Urinary bladder (tissue), 4 donors: ENCODE measurements around the gene ENSA. TPM values are rescaled to one million over a fixed set of nuclear protein-coding genes. Genes with fewer than 3 reads are reported as not detected.
"Not testable (repeated sequence)": the region's sequence is repeated elsewhere in the genome, so short reads cannot be mapped to it uniquely, and the experiment has no call there.

ENCODE experiments used
- DNase-seq: peaks from one replicate; pipeline ENCODE4 v3.0.0-alpha.2; 2015; ENCODE audit errors: extremely low spot score
- H3K27ac ChIP-seq: one replicate; pipeline ENCODE4 v1.5.1; 2013; ENCODE audit warnings: low read depth, mild to moderate bottlenecking, moderate library complexity
- H3K36me3 ChIP-seq: one replicate; pipeline ENCODE4 v1.6.1; 2013; ENCODE audit warnings: mild to moderate bottlenecking, moderate library complexity; ENCODE audit not compliant: insufficient read depth
- H3K4me1 ChIP-seq: one replicate; pipeline ENCODE4 v1.6.1; 2013; ENCODE audit warnings: mild to moderate bottlenecking, moderate library complexity; ENCODE audit not compliant: insufficient read depth
- H3K4me3 ChIP-seq: one replicate; pipeline ENCODE4 v1.5.1; 2013; ENCODE audit warnings: low read depth, low read length
- WGBS: extraction: QIAGEN DNeasy Blood & Tissue Kit; methylation state at CpG from one replicate; pipeline ENCODE4 v1.1.7; 2013; 5-methylcytosine and 5-hydroxymethylcytosine counted together
- polyA plus RNA-seq: library from polyadenylated mRNA; stranded (reverse); fragments of 200-250 nt; gene quantifications from one replicate; pipeline ENCODE4 v1.2.3, GENCODE V29; 2013
- total RNA-seq: library from RNA; depleted of rRNA; stranded (reverse); fragments of >200 nt; gene quantifications from one replicate; pipeline ENCODE4 v1.2.3, GENCODE V29; 2014
- donor health status: healthy with polysubstance abuse.
- donor health status: healthy.

Gene ENSA
- total and polyA plus RNA-seq, 2 donors: 107 to 152 TPM

- not testable (repeated sequence) for H3K27ac ChIP-seq, H3K4me3 ChIP-seq, H3K4me1 ChIP-seq, DNase-seq, H3K36me3 ChIP-seq
- 63% methylated on average over 15 of the region's 17 CpGs for WGBS
Measured at GRCh38 chr1:150634839-150635622, 5.6 kb upstream of the ENSA start.

DNA sequence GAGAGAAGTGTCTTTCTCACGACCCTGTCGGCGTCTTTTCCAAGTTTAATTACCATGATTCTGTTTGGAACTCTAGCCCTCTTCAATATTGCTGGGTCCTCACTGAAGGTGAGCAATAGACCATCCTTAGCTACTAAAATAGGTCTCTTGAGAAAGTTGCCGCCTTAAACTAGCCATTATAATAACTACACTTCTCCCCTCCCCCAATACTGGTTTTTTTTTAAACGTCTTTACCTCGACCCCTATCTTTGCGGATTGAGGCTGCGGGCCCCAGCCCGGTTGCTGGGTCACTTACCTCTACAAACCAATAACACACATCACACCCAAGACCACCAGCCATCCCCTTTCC, 672 bp downstream of the ENSA start:
- 2% methylated on average over 9 of the region's 9 CpGs for WGBS
- Histone ChIP-seq H3K4me1 (peaks cover 3% of the 10 kb centered on the region), H3K4me3 (peak overlapping the region; percentile 62), H3K36me3 (peaks cover 4% of the 10 kb centered on the region), H3K27ac (peak overlapping the region; percentile 58)
- no peak for DNase-seq

DNA sequence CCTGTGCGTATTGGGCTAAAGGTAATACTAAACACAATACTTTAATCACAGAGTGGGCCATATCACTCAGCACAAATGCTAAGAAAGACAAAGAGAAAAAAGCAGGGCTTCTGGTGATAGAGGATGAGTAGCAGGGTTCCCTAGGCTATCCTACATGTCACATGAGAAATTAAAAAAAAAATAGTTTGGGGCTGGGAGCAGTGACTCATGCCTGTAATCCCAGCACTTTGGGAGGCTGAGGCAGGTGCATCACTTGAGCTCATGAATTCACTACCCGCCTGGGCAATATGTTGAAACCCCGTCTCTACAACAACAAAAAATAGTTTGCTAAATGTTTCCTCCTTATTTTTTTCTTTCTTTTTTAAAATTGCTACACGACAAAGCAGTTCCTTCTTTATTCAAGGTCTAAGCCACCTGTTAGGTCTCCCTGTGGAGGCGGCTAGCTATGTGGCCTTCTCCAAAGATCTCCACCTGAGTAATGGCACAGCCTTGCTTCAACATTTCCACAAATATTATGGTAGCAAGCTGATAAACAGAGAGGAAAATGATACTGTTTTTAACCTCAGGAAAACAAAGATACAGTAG, 1.5 kb downstream of the ENSA start:
- WGBS: 87% methylated on average over 5 of the region's 5 CpGs
- DNase-seq: no peak
- Histone ChIP-seq H3K4me3 (no peak overlapping the region), H3K27ac (no peak overlapping the region), H3K36me3 (peaks cover 4% of the 10 kb centered on the region), H3K4me1 (peaks cover 3% of the 10 kb centered on the region)

- H3K4me3 ChIP-seq: no peak overlapping the region
- no peak for DNase-seq
- whole genome bisulfite sequencing: 92% methylated on average over 2 of the region's 2 CpGs
- peaks cover 3% of the 10 kb centered on the region for H3K4me1 ChIP-seq
- H3K36me3 ChIP-seq: peaks cover 6% of the 10 kb centered on the region
- H3K27ac ChIP-seq: no peak overlapping the region
Measured at GRCh38 chr1:150626150-150626549, 3.3 kb downstream of the ENSA start.

GRCh38 chr1:150624546-150624945, 4.9 kb downstream of the ENSA start:
- H3K27ac ChIP-seq, DNase-seq, H3K4me1 ChIP-seq, H3K4me3 ChIP-seq, H3K36me3 ChIP-seq: not testable (repeated sequence)
- WGBS: 73% methylated on average over 1 of the region's 1 CpG

GRCh38 chr1:150624134-150624533, 5.3 kb downstream of the ENSA start:
- DNase-seq, H3K36me3 ChIP-seq, H3K4me3 ChIP-seq, H3K27ac ChIP-seq, H3K4me1 ChIP-seq: not testable (repeated sequence)
- 100% methylated on average over 1 of the region's 1 CpG for WGBS

DNA sequence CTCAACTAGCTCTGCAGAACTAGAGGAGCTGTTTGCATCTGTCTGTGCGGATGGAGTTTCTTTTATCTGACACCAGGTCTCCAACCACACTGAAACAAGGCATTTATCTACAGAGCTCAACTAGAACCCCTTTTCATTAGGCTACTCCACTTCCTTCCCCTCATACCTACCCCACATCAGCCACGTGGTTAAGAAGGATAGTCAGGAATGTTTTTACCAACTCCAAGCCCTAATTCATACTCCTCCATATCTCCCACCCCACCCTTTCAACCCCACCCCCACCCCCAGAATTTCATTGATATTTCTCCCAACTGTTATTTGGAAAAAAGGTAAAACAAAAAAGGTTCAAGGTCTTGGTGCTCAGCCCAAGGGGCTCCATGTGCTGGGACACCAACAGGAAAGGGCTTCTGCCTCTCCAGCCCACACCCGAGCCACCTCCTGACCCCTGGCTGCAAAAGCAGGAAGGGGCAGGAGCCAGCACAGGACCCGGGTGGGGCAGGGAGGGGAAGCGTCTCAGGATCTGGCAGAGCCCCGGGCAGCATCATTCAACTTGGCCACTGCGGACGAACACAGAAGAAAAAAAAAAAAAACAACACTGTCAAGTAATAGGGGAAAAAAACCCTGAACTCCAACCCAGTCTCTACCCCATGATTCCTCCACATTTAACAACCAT, 7.0 kb downstream of the ENSA start:
- peaks cover 6% of the 10 kb centered on the region for H3K36me3 ChIP-seq
- no peak overlapping the region for H3K27ac ChIP-seq
- no peaks in the 10 kb centered on the region for H3K4me1 ChIP-seq
- H3K4me3 ChIP-seq: no peak overlapping the region
- WGBS: 41% methylated on average over 8 of the region's 8 CpGs
- no peak for DNase-seq

DNA sequence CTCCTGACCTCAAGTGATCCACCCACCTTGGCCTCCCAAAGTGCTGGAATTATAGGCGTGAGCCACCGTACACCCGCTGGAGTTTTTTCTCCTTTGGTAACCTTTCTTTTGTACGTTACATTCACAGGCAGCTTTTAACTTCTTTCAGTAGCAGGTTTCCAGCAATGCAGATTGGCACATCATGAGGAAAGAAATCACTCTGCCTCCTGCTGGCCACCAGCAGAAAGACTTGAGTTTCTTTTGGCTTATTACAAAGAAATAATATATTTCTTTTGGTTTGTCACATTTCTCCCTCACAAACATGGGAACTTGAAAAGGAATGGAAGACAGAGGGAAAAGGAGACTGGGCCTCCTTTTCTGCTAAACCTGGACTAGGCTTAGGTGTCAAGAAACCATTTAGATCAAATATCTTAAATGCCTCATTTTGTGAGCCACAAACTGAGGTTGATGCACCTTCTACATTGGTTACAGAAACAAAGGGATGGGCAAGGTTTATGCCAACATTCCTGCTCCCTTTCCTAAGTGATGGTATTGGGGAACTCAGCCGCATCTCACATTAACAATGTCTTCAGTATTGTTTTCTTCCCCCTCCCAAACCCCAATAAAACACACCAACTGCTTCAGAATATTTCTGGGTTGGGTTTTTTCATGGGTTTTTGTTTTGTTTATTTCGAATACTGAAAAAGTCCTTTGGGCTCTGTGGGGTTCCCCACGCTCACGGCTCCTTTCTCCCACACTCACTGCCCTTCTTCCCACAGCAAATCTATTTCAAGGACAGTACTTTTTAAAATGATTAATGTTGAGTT, 7.7 kb downstream of the ENSA start:
- WGBS: 68% methylated on average over 8 of the region's 8 CpGs
- no peaks in the 10 kb centered on the region for H3K4me1 ChIP-seq
- H3K4me3 ChIP-seq: no peak overlapping the region
- H3K27ac ChIP-seq: peak overlapping the region; percentile 23
- H3K36me3 ChIP-seq: peaks cover 3% of the 10 kb centered on the region
- DNase-seq: no peak

DNA sequence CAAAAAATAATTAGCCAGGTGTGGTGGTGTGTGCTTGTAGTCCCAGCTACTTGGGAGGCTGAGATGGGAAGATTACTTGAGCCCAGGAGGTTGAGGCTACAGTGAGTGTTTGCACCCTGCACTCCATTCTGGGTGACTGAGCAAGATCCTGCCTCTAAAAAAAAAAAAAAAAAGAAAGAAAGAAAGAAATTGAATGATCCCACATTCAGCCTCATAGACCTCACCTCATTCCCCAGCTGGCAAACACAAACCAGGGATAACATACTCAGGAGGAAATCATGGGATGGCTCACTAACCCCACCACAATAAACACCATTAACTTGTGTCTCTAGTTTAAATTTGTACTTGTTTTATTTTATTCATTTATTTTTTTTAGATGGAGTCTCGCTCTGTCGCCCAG, 8.5 kb downstream of the ENSA start:
- Histone ChIP-seq H3K4me3 (no peak overlapping the region), H3K36me3 (peaks cover 3% of the 10 kb centered on the region), H3K4me1 (no peaks in the 10 kb centered on the region), H3K27ac (peak overlapping the region; percentile 50)
- WGBS: 96% methylated on average over 2 of the region's 2 CpGs
- no peak for DNase-seq

- WGBS: 13% methylated on average over 4 of the region's 4 CpGs
- peaks cover 3% of the 10 kb centered on the region for H3K36me3 ChIP-seq
- no peak for DNase-seq
Measured at GRCh38 chr1:150619576-150620509, 9.6 kb downstream of the ENSA start.

DNA sequence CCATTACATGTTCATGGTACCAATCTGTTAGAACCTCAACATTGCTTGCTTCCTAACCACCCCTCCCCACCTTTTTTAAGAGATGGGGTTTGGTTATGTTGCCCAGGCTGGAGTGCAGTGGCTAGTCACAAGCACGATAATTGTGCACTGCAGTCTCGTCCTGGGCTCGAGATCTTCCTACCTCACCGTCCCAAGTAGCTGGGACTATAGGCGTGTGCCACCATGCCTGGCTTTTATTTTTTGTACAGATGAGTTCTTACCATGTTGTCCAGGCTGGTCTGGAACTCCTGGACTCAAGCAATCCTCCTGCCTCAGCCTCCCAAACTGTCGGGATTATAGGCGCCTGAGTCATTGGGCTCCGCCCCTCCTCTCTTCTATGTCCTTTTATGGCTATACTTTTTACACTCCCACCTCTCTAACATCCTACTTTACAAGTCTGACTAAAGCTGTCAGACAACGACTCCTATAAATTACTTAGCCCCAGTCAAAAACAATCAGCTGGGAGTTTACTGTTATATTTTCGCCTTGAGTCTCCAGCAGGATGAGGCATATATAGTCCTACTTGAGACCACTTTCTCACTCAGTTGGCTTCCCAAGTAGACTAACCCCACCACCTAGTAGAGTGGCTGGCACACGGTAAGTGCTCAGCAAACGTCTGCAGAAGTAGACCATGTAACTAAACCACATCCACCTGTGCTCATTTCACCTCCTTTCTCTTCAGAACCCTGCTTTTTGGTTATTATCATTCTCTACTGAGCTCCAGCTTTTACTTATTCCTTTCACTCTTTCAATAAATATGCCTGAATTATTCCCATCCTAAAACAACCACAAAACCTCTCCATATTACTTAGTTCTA, 13.8 kb downstream of the ENSA start:
- Histone ChIP-seq H3K4me3 (no peak overlapping the region), H3K27ac (no peak overlapping the region), H3K4me1 (peaks cover 1% of the 10 kb centered on the region), H3K36me3 (no peaks in the 10 kb centered on the region)
- 91% methylated on average over 12 of the region's 12 CpGs for WGBS
- no peak for DNase-seq

More at GRCh38 chr1:150619576-150620509, 9.6 kb downstream of the ENSA start:
- Histone ChIP-seq H3K4me1 (no peaks in the 10 kb centered on the region), H3K4me3 (no peak overlapping the region), H3K27ac (no peak overlapping the region)
